Peyer's patch (tissue), 4 donors: Measurements from ENCODE around the gene ADAT1. TPM values are rescaled to one million over a fixed set of nuclear protein-coding genes. Genes with fewer than 3 reads are reported as not detected.

Experiments
- DNase-seq, 3 donors: peaks; one replicate each; pipeline ENCODE4 v3.0.0-alpha.2; 2017 to 2019
- H3K27ac ChIP-seq, 4 donors: fragments of 200-600 bp; sonication (generic); one replicate each; pipeline ENCODE4 v1.5.1; 2016 to 2019
- H3K27me3 ChIP-seq, 2 donors: fragments of 200-600 bp; sonication (generic); one replicate each; pipeline ENCODE4 v1.5.1; 2019
- H3K36me3 ChIP-seq, 3 donors: fragments of 200-600 bp; sonication (generic); one replicate each; pipeline ENCODE4 v1.5.1; 2016 to 2019
- H3K4me1 ChIP-seq, 4 donors: fragments of 200-600 bp; sonication (generic); one replicate each; pipeline ENCODE4 v1.5.1; 2016 to 2019
- H3K4me3 ChIP-seq, 4 donors: fragments of 200-600 bp; sonication (generic); 1 replicate in 3 of 4; 2 replicates in 1 of 4; pipeline ENCODE4 v1.5.1; 2016 to 2019; ENCODE audit warnings: mild to moderate bottlenecking in 1 of 4
- H3K9me3 ChIP-seq, 4 donors: fragments of 200-600 bp; sonication (generic); one replicate each; pipeline ENCODE4 v1.5.1; 2016 to 2019; ENCODE audit warnings: mild to moderate bottlenecking in 1 of 4
- CTCF ChIP-seq, 6 experiments: fragments of 450-650 bp in 4 of 6; fragments of 200-600 bp in 2 of 6; sonication (generic) in 1 of 6; IDR thresholded peaks; one replicate each; pipeline ENCODE4 v1.5.1; 2017 to 2019; ENCODE audit warnings: antibody characterized with exemption in 6 of 6, mild to moderate bottlenecking in 3 of 6, moderate library complexity in 1 of 6
- POLR2A ChIP-seq, 2 donors: fragments of 450-650 bp; IDR thresholded peaks; one replicate each; pipeline ENCODE4 v1.5.1; 2017; ENCODE audit warnings: antibody characterized with exemption in 2 of 2, mild to moderate bottlenecking in 2 of 2, moderate library complexity in 2 of 2
- total RNA-seq, 4 donors: library from RNA; depleted of rRNA; stranded (reverse); fragments of >200 nt; gene quantifications; one replicate each; pipeline ENCODE4 v1.1.0, GENCODE V29; 2016

The ADAT1 gene
- total RNA-seq, 4 donors from 2014 or later, result 39.2 to 74.1 (median 66.6) TPM

- no peaks in the 10 kb centered on the region for H3K36me3 ChIP-seq
- H3K27ac ChIP-seq, result peak overlapping the region in 2 of 4 donors; percentile 15 to 71
- H3K27me3 ChIP-seq, result no peaks in the 10 kb centered on the region
- no peak overlapping the region for H3K4me3 ChIP-seq
- DNase-seq, result no peak
- TF ChIP-seq POLR2A (IDR thresholded peaks at IDR 0.05) (no peak), CTCF (IDR thresholded peaks at IDR 0.05) (no peak)
- no peaks in the 10 kb centered on the region for H3K9me3 ChIP-seq
- H3K4me1 ChIP-seq, result no peaks in the 10 kb centered on the region
These were observed 31.9 kb downstream of the ADAT1 start for GRCh38 chr16:75590920-75591843.

GRCh38 chr16:75589306-75589705 is 33.8 kb downstream of the ADAT1 start:
- no peak for TF ChIP-seq CTCF (IDR thresholded peaks at IDR 0.05)
- no peaks in the 10 kb centered on the region for H3K36me3 ChIP-seq
- H3K4me3 ChIP-seq, result no peak overlapping the region
- no peaks in the 10 kb centered on the region for H3K9me3 ChIP-seq
- peak overlapping the region in 2 of 4 donors; percentile 4 to 71 for H3K27ac ChIP-seq
- H3K27me3 ChIP-seq, result no peaks in the 10 kb centered on the region
- H3K4me1 ChIP-seq, result no peaks in the 10 kb centered on the region
- DNase-seq, result no peak

GRCh38 chr16:75588716-75589115 is 34.4 kb downstream of the ADAT1 start:
- Histone ChIP-seq H3K27me3 (no peaks in the 10 kb centered on the region), H3K9me3 (no peaks in the 10 kb centered on the region), H3K4me1 (no peaks in the 10 kb centered on the region), H3K36me3 (no peaks in the 10 kb centered on the region), H3K27ac (peak overlapping the region in 2 of 4 donors; percentile 4 to 71), H3K4me3 (no peak overlapping the region)
- no peak for TF ChIP-seq CTCF (IDR thresholded peaks at IDR 0.05)
- no peak for TF ChIP-seq POLR2A (IDR thresholded peaks at IDR 0.05)
- DNase-seq, result no peak

GRCh38 chr16:75584108-75584507 is 39.0 kb downstream of the ADAT1 start:
- peaks cover 0 to 11% (median 0%) of the 10 kb centered on the region in 3 donors for H3K36me3 ChIP-seq
- H3K9me3 ChIP-seq, result no peaks in the 10 kb centered on the region
- no peaks in the 10 kb centered on the region for H3K27me3 ChIP-seq
- no peak overlapping the region for H3K4me3 ChIP-seq
- TF ChIP-seq CTCF (IDR thresholded peaks at IDR 0.05) (no peak), POLR2A (IDR thresholded peaks at IDR 0.05) (no peak)
- H3K27ac ChIP-seq, result no peak overlapping the region
- no peak for DNase-seq
- H3K4me1 ChIP-seq, result no peaks in the 10 kb centered on the region

- H3K36me3 ChIP-seq, result peaks cover 0 to 58% (median 0%) of the 10 kb centered on the region in 3 donors
- H3K9me3 ChIP-seq, result no peaks in the 10 kb centered on the region
- DNase-seq, result no peak
- no peaks in the 10 kb centered on the region for H3K27me3 ChIP-seq
- no peak for TF ChIP-seq POLR2A (IDR thresholded peaks at IDR 0.05)
- no peak for TF ChIP-seq CTCF (IDR thresholded peaks at IDR 0.05)
- H3K27ac ChIP-seq, result no peak overlapping the region
- no peaks in the 10 kb centered on the region for H3K4me1 ChIP-seq
- H3K4me3 ChIP-seq, result no peak overlapping the region
These were observed 43.7 kb downstream of the ADAT1 start for GRCh38 chr16:75579281-75579834.
